HL-60 (cell line): ENCODE data around the gene PPP2R5C.

Experiments
- CTCF ChIP-seq: IDR thresholded peaks from one replicate; pipeline ENCODE4 v1.5.1; 2011; ENCODE audit warnings: low read length, control low read depth, inconsistent platforms; ENCODE audit not compliant: insufficient read depth
- POLR2AphosphoS5 ChIP-seq: IDR thresholded peaks from 2 replicates; pipeline ENCODE4 v1.6.1; 2012; ENCODE audit warnings: low read depth

GRCh38 chr14:101858791-101859537, 97.5 kb downstream of the PPP2R5C start:
- TF ChIP-seq CTCF (no peak), POLR2AphosphoS5 (no peak)
